A549 (cell line): ENCODE results near the gene CPO. TPM values are rescaled to one million over a fixed set of nuclear protein-coding genes. Genes with fewer than 3 reads are reported as not detected.

Source experiments
- ATAC-seq, 2 experiments: fragments of 200-7000 bp in 1 of 2; fragments of >200 bp in 1 of 2; cut with Nextera tagmentation in 1 of 2; cut with Tn5 transposase in 1 of 2; 3 replicates each; pipeline versions ENCODE4 v1.8.0 to v1.9.1; 2018 to 2020; ENCODE audit warnings: mild to moderate bottlenecking in 1 of 2, moderate library complexity in 1 of 2
- CTCF ChIA-PET: fragments of 300-600 bp; sonication (Branson Sonifier 250); formaldehyde crosslinking; extraction: SDS; loops from one replicate; lab custom pipeline; 2021; ENCODE audit warnings: antibody characterized with exemption, inconsistent platforms; lab: Yijun Ruan, JAX
- POLR2A ChIA-PET: fragments of 350-600 bp; formaldehyde crosslinking; extraction: SDS; loops from one replicate; lab custom pipeline; 2021; ENCODE audit warnings: antibody characterized with exemption, inconsistent platforms; lab: Yijun Ruan, JAX
- DNase-seq, 2 experiments: peaks; one replicate each; pipeline versions ENCODE4 v3.0.0 to v3.0.0-alpha.2; 2011 to 2016; ENCODE audit warnings: low read depth in 1 of 2, low spot score in 1 of 2
- FAIRE-seq: peaks from 2 replicates; lab custom pipeline; 2011; peaks lifted over from hg19 to GRCh38; lab: Jason Lieb, UNC
- H3K27ac ChIP-seq, 2 experiments: fragments of >200 bp; sonication (Bioruptor Twin); formaldehyde crosslinking; 3 replicates each; pipeline ENCODE4 v1.5.1; 2016 to 2017
- H3K4me1 ChIP-seq: fragments of >200 bp; sonication (Bioruptor Twin); formaldehyde crosslinking; 3 replicates; pipeline ENCODE4 v1.6.1; 2016
- H3K4me2 ChIP-seq: fragments of >200 bp; sonication (Bioruptor Twin); formaldehyde crosslinking; 3 replicates; pipeline ENCODE4 v1.6.1; 2016
- H3K4me3 ChIP-seq: fragments of >200 bp; sonication (Bioruptor Twin); formaldehyde crosslinking; 3 replicates; pipeline ENCODE4 v1.5.1; 2016
- H3K9me3 ChIP-seq: fragments of >200 bp; sonication (Bioruptor Twin); formaldehyde crosslinking; 3 replicates; pipeline ENCODE4 v1.6.1; 2016
- CBX8 ChIP-seq: fragments of 200-600 bp; sonication (generic); IDR thresholded peaks from 2 replicates; pipeline ENCODE4 v1.6.1; 2016
- CHD4 ChIP-seq: fragments of 200-600 bp; sonication (generic); IDR thresholded peaks from 2 replicates; pipeline ENCODE4 v1.6.1; 2016; ENCODE audit warnings: antibody characterized with exemption, mild to moderate bottlenecking, borderline replicate concordance
- EHMT2 ChIP-seq: fragments of 200-600 bp; sonication (generic); IDR thresholded peaks from 2 replicates; pipeline ENCODE4 v1.6.1; 2016; ENCODE audit warnings: antibody characterized with exemption, low read depth, mild to moderate bottlenecking, moderate library complexity
- FOXS1 ChIP-seq: fragments of 250-450 bp; sonication (Bioruptor Pico); IDR thresholded peaks from 2 replicates; pipeline ENCODE4 v1.5.0; 2020; ENCODE audit warnings: mild to moderate bottlenecking, moderate library complexity
- GATA3 ChIP-seq: IDR thresholded peaks from 2 replicates; pipeline ENCODE4 v1.6.1; 2012; ENCODE audit warnings: borderline replicate concordance
- HDAC2 ChIP-seq: fragments of 200-600 bp; sonication (generic); IDR thresholded peaks from 2 replicates; pipeline ENCODE4 v1.6.1; 2016
- HOXA7 ChIP-seq: fragments of 250-450 bp; sonication (Bioruptor Pico); IDR thresholded peaks from 2 replicates; pipeline ENCODE4 v1.5.0; 2020; ENCODE audit warnings: mild to moderate bottlenecking, moderate library complexity
- HOXB13 ChIP-seq: fragments of 250-450 bp; sonication (Bioruptor Pico); IDR thresholded peaks from 2 replicates; pipeline ENCODE4 v1.5.0; 2020; ENCODE audit warnings: low read depth, mild to moderate bottlenecking, moderate library complexity
- HOXB5 ChIP-seq: fragments of 250-450 bp; sonication (Bioruptor Pico); IDR thresholded peaks from 2 replicates; pipeline ENCODE4 v1.5.0; 2020; ENCODE audit warnings: mild to moderate bottlenecking, moderate library complexity
- KDM1A ChIP-seq: fragments of 200-600 bp; sonication (generic); IDR thresholded peaks from 2 replicates; pipeline ENCODE4 v1.6.1; 2016; ENCODE audit warnings: low read depth, mild to moderate bottlenecking
- MAX ChIP-seq: IDR thresholded peaks from 2 replicates; pipeline ENCODE4 v1.6.1; 2012
- NPAS2 ChIP-seq: fragments of 250-450 bp; sonication (Bioruptor Pico); IDR thresholded peaks from 2 replicates; pipeline ENCODE4 v1.8.0; 2022; ENCODE audit warnings: mild to moderate bottlenecking, moderate library complexity, borderline replicate concordance
- POLR2A ChIP-seq: IDR thresholded peaks from 2 replicates; pipeline ENCODE4 v1.6.1; 2012; ENCODE audit warnings: mild to moderate bottlenecking, low read length
- RAD21 ChIP-seq, 2 experiments: fragments of >200 bp in 1 of 2; sonication (Bioruptor Twin) in 1 of 2; formaldehyde crosslinking in 1 of 2; IDR thresholded peaks in 1 of 2; conservative IDR thresholded peaks in 1 of 2; 2 replicates in 1 of 2; 3 replicates in 1 of 2; pipeline ENCODE4 v1.6.1; 2012 to 2018; ENCODE audit warnings: inconsistent platforms in 1 of 2
- RFX5 ChIP-seq: fragments of 450-650 bp; IDR thresholded peaks from 2 replicates; pipeline ENCODE4 v1.7.1; 2014; ENCODE audit warnings: antibody characterized with exemption, mild to moderate bottlenecking, moderate library complexity
- RNF2 ChIP-seq: fragments of 200-600 bp; sonication (generic); IDR thresholded peaks from 2 replicates; pipeline ENCODE4 v1.6.1; 2016; ENCODE audit warnings: low read depth, mild to moderate bottlenecking, antibody characterized with exemption, moderate library complexity, borderline replicate concordance
- SMC3 ChIP-seq: fragments of >200 bp; sonication (Bioruptor Twin); formaldehyde crosslinking; IDR thresholded peaks from 3 replicates; pipeline ENCODE4 v1.6.1; 2018; ENCODE audit warnings: inconsistent platforms
- SREBF2 ChIP-seq: fragments of 450-650 bp; IDR thresholded peaks from 2 replicates; pipeline ENCODE4 v1.6.1; 2014; ENCODE audit warnings: mild to moderate bottlenecking, moderate library complexity
- USF2 ChIP-seq: fragments of 450-650 bp; IDR thresholded peaks from 2 replicates; pipeline ENCODE4 v1.6.1; 2014; ENCODE audit warnings: antibody characterized with exemption
- ZC3H11A ChIP-seq: fragments of 450-650 bp; IDR thresholded peaks from 2 replicates; pipeline ENCODE4 v1.6.1; 2014; ENCODE audit warnings: antibody characterized with exemption, mild to moderate bottlenecking
- WGBS: methylation state at CpG from one replicate; pipeline ENCODE4 v1.1.6; 2017; ENCODE audit errors: missing lambda C conversion rate; 5-methylcytosine and 5-hydroxymethylcytosine counted together
- polyA plus RNA-seq, 4 experiments: library from polyadenylated mRNA; depleted of rRNA in 3 of 4; stranded (reverse); fragments of >200 nt; fragmentation: RNase III in 1 of 4; extraction: RNeasy Plus Mini Kit Qiagen cat#74134 plus additional on column Dnase treatment in 1 of 4; gene quantifications; 2 replicates in 3 of 4; 3 replicates in 1 of 4; pipeline ENCODE4 v1.2.3, GENCODE V29; 2011 to 2017
- TF ChIP-seq, protein P1 (sequence below): IDR thresholded peaks from 2 replicates; pipeline ENCODE4 v1.6.1; 2012
- TF ChIP-seq, protein P2 (sequence below): fragments of >200 bp; sonication (Bioruptor Twin); formaldehyde crosslinking; IDR thresholded peaks from 3 replicates; pipeline ENCODE4 v1.5.1; 2016
- TF ChIP-seq, protein P3 (sequence below): fragments of 150-350 bp; IDR thresholded peaks from 2 replicates; pipeline ENCODE4 v1.6.1; 2014; ENCODE audit warnings: low read depth, mild to moderate bottlenecking, low read length

CPO gene
- polyA plus RNA-seq, 2 of the 4 experiments (the other 2 are of a cell fraction): 0.09 to 0.18 TPM

GRCh38 chr2:206981086-206981674 is 41.9 kb downstream of the CPO start:
- H3K4me2 ChIP-seq: no peak overlapping the region
- ATAC-seq: peak in 1 of 2 experiments; percentile 42; a peak in 3 of 6 replicates
- no peak for TF ChIP-seq SREBF2
- TF ChIP-seq HDAC2: no peak
- TF ChIP-seq HOXB13 (CRISPR knock-in tag): no peak
- no peak for TF ChIP-seq GATA3
- no peak for TF ChIP-seq NPAS2 (CRISPR knock-in tag)
- TF ChIP-seq HOXB5: no peak
- TF ChIP-seq, protein P1, sequence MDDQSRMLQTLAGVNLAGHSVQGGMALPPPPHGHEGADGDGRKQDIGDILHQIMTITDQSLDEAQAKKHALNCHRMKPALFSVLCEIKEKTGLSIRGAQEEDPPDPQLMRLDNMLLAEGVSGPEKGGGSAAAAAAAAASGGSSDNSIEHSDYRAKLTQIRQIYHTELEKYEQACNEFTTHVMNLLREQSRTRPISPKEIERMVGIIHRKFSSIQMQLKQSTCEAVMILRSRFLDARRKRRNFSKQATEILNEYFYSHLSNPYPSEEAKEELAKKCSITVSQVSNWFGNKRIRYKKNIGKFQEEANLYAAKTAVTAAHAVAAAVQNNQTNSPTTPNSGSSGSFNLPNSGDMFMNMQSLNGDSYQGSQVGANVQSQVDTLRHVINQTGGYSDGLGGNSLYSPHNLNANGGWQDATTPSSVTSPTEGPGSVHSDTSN: no peak
- TF ChIP-seq FOXS1 (CRISPR knock-in tag): no peak
- TF ChIP-seq, all 56 proteins: peak for 0
- CTCF ChIA-PET: interaction anchor here (0.7 to 7.7 kb wide), 14 partner anchors 10 to 734 kb away, joined by 3 to 63 read pairs (median 7); partner anchors contain the start of gene METTL21A
- no peak overlapping the region for H3K27ac ChIP-seq
- no peaks in the 10 kb centered on the region for H3K9me3 ChIP-seq
- POLR2A ChIA-PET: no interaction called here
- no peak for FAIRE-seq
- WGBS: 78% methylated on average over 12 of the region's 12 CpGs
- H3K4me3 ChIP-seq: no peak overlapping the region
- DNase-seq: no peak
- peaks cover 15% of the 10 kb centered on the region; the same call in 2 of the 3 replicates for H3K4me1 ChIP-seq

- 0 out of 3 replicates have a peak overlapping the region, but pooled peaks have one; percentile 20 for H3K4me2 ChIP-seq
- H3K4me1 ChIP-seq: peaks cover 15% of the 10 kb centered on the region; the same call in 2 of the 3 replicates
- H3K4me3 ChIP-seq: no peak overlapping the region
- no peaks in the 10 kb centered on the region for H3K9me3 ChIP-seq
- ChIA-PET CTCF (interaction anchor here (0.7 to 7.7 kb wide), 18 partner anchors 9 to 644 kb away, joined by 3 to 63 read pairs (median 5); partner anchors contain the start of gene METTL21A), POLR2A (no interaction called here)
- TF ChIP-seq RAD21 (conservative IDR thresholded peaks at IDR 0.05 in 1 of 2, IDR thresholded peaks at IDR 0.05 in 1 of 2) (peak; percentile 95 to 96), SMC3 (peak; percentile 96), CHD4 (no peak)
- TF ChIP-seq, protein P2, sequence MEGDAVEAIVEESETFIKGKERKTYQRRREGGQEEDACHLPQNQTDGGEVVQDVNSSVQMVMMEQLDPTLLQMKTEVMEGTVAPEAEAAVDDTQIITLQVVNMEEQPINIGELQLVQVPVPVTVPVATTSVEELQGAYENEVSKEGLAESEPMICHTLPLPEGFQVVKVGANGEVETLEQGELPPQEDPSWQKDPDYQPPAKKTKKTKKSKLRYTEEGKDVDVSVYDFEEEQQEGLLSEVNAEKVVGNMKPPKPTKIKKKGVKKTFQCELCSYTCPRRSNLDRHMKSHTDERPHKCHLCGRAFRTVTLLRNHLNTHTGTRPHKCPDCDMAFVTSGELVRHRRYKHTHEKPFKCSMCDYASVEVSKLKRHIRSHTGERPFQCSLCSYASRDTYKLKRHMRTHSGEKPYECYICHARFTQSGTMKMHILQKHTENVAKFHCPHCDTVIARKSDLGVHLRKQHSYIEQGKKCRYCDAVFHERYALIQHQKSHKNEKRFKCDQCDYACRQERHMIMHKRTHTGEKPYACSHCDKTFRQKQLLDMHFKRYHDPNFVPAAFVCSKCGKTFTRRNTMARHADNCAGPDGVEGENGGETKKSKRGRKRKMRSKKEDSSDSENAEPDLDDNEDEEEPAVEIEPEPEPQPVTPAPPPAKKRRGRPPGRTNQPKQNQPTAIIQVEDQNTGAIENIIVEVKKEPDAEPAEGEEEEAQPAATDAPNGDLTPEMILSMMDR: peak; percentile 88
- ATAC-seq: peak; percentile 94 to 97
- DNase-seq: peak; percentile 22 to 62
- WGBS: 34% methylated on average over 8 of the region's 8 CpGs
- no peak for FAIRE-seq
- peak overlapping the region in 1 of 2 experiments; percentile 20; a peak in 1 of 6 replicates for H3K27ac ChIP-seq
Observed at GRCh38 chr2:206981739-206982340, 42.5 kb downstream of the CPO start.

DNA sequence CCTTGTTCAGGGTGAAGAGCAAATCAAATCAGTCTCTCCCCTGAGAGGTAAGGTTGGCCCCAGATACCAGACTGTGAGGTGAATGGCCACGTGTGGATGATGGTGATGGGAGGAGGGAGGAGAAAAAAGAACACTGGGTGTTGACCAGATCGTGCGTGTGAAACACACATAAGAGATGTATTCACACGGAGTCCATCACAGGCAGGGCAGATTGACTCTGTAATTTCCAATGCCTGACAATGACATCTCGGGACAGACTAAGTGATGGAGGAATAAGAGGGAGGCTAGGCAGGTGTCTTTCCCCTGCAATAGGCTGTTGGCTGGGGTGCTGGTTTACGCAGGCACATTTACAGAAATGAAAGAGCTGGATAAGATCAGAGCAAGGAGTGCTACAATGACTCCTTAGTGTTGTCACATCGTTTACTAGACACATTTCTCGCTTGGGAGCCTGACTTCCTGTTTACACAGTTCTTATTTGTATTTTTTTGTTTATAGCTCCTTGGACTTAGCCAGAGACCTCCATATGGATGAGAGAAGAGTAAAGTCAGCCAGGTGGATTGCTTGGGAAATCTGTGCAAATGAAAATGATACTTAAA is 43.1 kb downstream of the CPO start:
- no peak for FAIRE-seq
- H3K4me2 ChIP-seq: no peak overlapping the region
- POLR2A ChIA-PET: no interaction called here
- CTCF ChIA-PET: interaction anchor here (0.6 to 7.7 kb wide), 19 partner anchors 9 to 644 kb away, joined by 3 to 63 read pairs (median 5); partner anchors contain the start of gene METTL21A
- WGBS: 75% methylated on average over 8 of the region's 8 CpGs
- no peak for DNase-seq
- ATAC-seq: no peak
- peak overlapping the region in 1 of 2 experiments; percentile 20; a peak in 1 of 6 replicates for H3K27ac ChIP-seq
- peaks cover 15% of the 10 kb centered on the region; the same call in 2 of the 3 replicates for H3K4me1 ChIP-seq
- TF ChIP-seq POLR2A (no peak), SREBF2 (no peak), KDM1A (no peak), CBX8 (no peak), NPAS2 (CRISPR knock-in tag) (no peak), RNF2 (no peak), EHMT2 (no peak), ZC3H11A (no peak), HOXA7 (CRISPR knock-in tag) (no peak), MAX (no peak), USF2 (no peak), RFX5 (no peak)
- TF ChIP-seq, protein P3, sequence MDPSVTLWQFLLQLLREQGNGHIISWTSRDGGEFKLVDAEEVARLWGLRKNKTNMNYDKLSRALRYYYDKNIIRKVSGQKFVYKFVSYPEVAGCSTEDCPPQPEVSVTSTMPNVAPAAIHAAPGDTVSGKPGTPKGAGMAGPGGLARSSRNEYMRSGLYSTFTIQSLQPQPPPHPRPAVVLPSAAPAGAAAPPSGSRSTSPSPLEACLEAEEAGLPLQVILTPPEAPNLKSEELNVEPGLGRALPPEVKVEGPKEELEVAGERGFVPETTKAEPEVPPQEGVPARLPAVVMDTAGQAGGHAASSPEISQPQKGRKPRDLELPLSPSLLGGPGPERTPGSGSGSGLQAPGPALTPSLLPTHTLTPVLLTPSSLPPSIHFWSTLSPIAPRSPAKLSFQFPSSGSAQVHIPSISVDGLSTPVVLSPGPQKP: no peak
- TF ChIP-seq, all 56 proteins: peak for 0
- Histone ChIP-seq H3K9me3 (no peaks in the 10 kb centered on the region), H3K4me3 (no peak overlapping the region)
